PC-9 (cell line): Measurements from ENCODE around the gene BAIAP2L2. TPM values are rescaled to one million over a fixed set of nuclear protein-coding genes. Genes with fewer than 3 reads are reported as not detected.

Experiments used
- BruUV-seq: library from RNA; stranded (reverse); fragments of 400-500 nt; replicated peaks from 2 replicates; lab custom pipeline; 2021; lab: Mats Ljungman, UMichigan
- CTCF ChIA-PET: fragments of 300-600 bp; sonication (Branson Sonifier 250); formaldehyde crosslinking; loops from one replicate; lab custom pipeline; 2022; ENCODE audit warnings: antibody characterized with exemption; lab: Charles Lee
- POLR2A ChIA-PET: fragments of 300-600 bp; sonication (Branson Sonifier 250); formaldehyde crosslinking; loops from one replicate; lab custom pipeline; 2022; ENCODE audit warnings: antibody characterized with exemption; ENCODE audit not compliant: unreplicated experiment; lab: Charles Lee
- DNase-seq, 2 experiments: peaks; one replicate each; pipeline versions ENCODE4 v3.0.0 to v3.0.0-alpha.2; 2015 to 2022; ENCODE audit warnings: mixed read lengths in 1 of 2
- H2AFZ ChIP-seq: fragments of 200-600 bp; sonication (generic); 2 replicates; pipeline ENCODE4 v1.8.1; 2017; ENCODE audit warnings: antibody characterized with exemption
- H3F3A ChIP-seq: fragments of 200-600 bp; sonication (generic); 2 replicates; pipeline ENCODE4 v1.8.1; 2017; ENCODE audit warnings: antibody characterized with exemption, mild to moderate bottlenecking, low read depth; ENCODE audit not compliant: insufficient read depth
- H3K27ac ChIP-seq: fragments of 200-600 bp; sonication (generic); 2 replicates; pipeline ENCODE4 v1.6.1; 2016; ENCODE audit warnings: mixed run types
- H3K27me3 ChIP-seq: fragments of 200-600 bp; sonication (generic); 2 replicates; pipeline ENCODE4 v1.6.1; 2016; ENCODE audit warnings: low read depth, mixed run types; ENCODE audit not compliant: insufficient read depth
- H3K36me3 ChIP-seq: fragments of 200-600 bp; sonication (generic); 2 replicates; pipeline ENCODE4 v1.6.1; 2016; ENCODE audit warnings: low read depth, mixed run types
- H3K4me1 ChIP-seq: fragments of 200-600 bp; sonication (generic); replicated peaks from 2 replicates; pipeline ENCODE4 v1.6.1; 2016; ENCODE audit warnings: mixed run types; ENCODE audit not compliant: insufficient read depth
- H3K4me2 ChIP-seq: fragments of 200-600 bp; sonication (generic); 2 replicates; pipeline ENCODE4 v1.6.1; 2017; ENCODE audit warnings: mixed run types
- H3K4me3 ChIP-seq: fragments of 200-600 bp; sonication (generic); 2 replicates; pipeline ENCODE4 v1.6.1; 2016; ENCODE audit warnings: mixed run types
- H3K79me2 ChIP-seq: fragments of 200-600 bp; sonication (generic); 2 replicates; pipeline ENCODE4 v1.6.1; 2017; ENCODE audit warnings: low read depth, mixed run types
- H3K9me2 ChIP-seq: fragments of 200-600 bp; sonication (generic); 2 replicates; pipeline ENCODE4 v1.8.1; 2017; ENCODE audit warnings: mild to moderate bottlenecking; ENCODE audit not compliant: insufficient read depth
- H3K9me3 ChIP-seq: fragments of 200-600 bp; sonication (generic); 2 replicates; pipeline ENCODE4 v1.8.1; 2016; ENCODE audit warnings: low read depth; ENCODE audit not compliant: insufficient read depth
- H4K20me1 ChIP-seq: fragments of 200-600 bp; sonication (generic); 2 replicates; pipeline ENCODE4 v1.8.1; 2017; ENCODE audit not compliant: insufficient read depth
- CTCF ChIP-seq: fragments of 200-600 bp; sonication (generic); conservative IDR thresholded peaks from 2 replicates; pipeline ENCODE4 v1.6.1; 2017; ENCODE audit warnings: mixed run types, antibody characterized with exemption, mild to moderate bottlenecking, moderate library complexity
- EZH2 ChIP-seq: fragments of 200-600 bp; sonication (generic); IDR thresholded peaks from 2 replicates; pipeline ENCODE4 v1.8.0; 2017; ENCODE audit warnings: antibody characterized with exemption, low read depth
- intact Hi-C: fragments of 100-400 bp; cut with micrococcal nuclease; formaldehyde crosslinking; loops from one replicate; pipeline ENCODE4 v1.10.0; 2022; ENCODE audit not compliant: unreplicated experiment
- total RNA-seq: library from RNA; stranded (reverse); gene quantifications from 2 replicates; pipeline ENCODE4 v1.2.3, GENCODE V29; 2021

BAIAP2L2 gene
- total RNA-seq, 1 experiment from 2014 or later, result 7.1 TPM

GRCh38 chr22:38132794-38133193 lies 22.3 kb upstream of the BAIAP2L2 start:
- no TSS peak for BruUV-seq
- no peak overlapping the region for H3K4me2 ChIP-seq
- CTCF ChIA-PET, result no interaction called here
- no peaks in the 10 kb centered on the region for H3K79me2 ChIP-seq
- no peaks in the 10 kb centered on the region for H3K9me2 ChIP-seq
- intact Hi-C loops, result no loop called here
- H3K27me3 ChIP-seq, result no peaks in the 10 kb centered on the region
- POLR2A ChIA-PET, result no interaction called here
- no peak overlapping the region for H2AFZ ChIP-seq
- TF ChIP-seq EZH2 (no peak), CTCF (no peak)
- peaks cover 20% of the 10 kb centered on the region for H3K4me1 ChIP-seq
- H3F3A ChIP-seq, result peaks cover 29% of the 10 kb centered on the region
- no peak overlapping the region for H3K27ac ChIP-seq
- no peaks in the 10 kb centered on the region for H4K20me1 ChIP-seq
- DNase-seq, result no peak
- no peaks in the 10 kb centered on the region for H3K9me3 ChIP-seq
- H3K4me3 ChIP-seq, result no peak overlapping the region
- no peaks in the 10 kb centered on the region for H3K36me3 ChIP-seq

GRCh38 chr22:38132136-38132535 lies 21.7 kb upstream of the BAIAP2L2 start:
- no peaks in the 10 kb centered on the region for H3K36me3 ChIP-seq
- no peaks in the 10 kb centered on the region for H4K20me1 ChIP-seq
- no peak for DNase-seq
- intact Hi-C loops, result no loop called here
- H3K9me3 ChIP-seq, result no peaks in the 10 kb centered on the region
- H3K27me3 ChIP-seq, result no peaks in the 10 kb centered on the region
- H3K27ac ChIP-seq, result no peak overlapping the region
- H3F3A ChIP-seq, result peaks cover 29% of the 10 kb centered on the region
- H3K4me3 ChIP-seq, result no peak overlapping the region
- H3K79me2 ChIP-seq, result no peaks in the 10 kb centered on the region
- BruUV-seq, result no TSS peak
- POLR2A ChIA-PET, result no interaction called here
- no peak for TF ChIP-seq CTCF
- TF ChIP-seq EZH2, result no peak
- no peaks in the 10 kb centered on the region for H3K9me2 ChIP-seq
- no peak overlapping the region for H3K4me2 ChIP-seq
- H2AFZ ChIP-seq, result no peak overlapping the region
- H3K4me1 ChIP-seq, result peaks cover 20% of the 10 kb centered on the region
- CTCF ChIA-PET, result no interaction called here

- POLR2A ChIA-PET, result no interaction called here
- Histone ChIP-seq H3K27me3 (no peaks in the 10 kb centered on the region), H4K20me1 (no peaks in the 10 kb centered on the region), H3K27ac (no peak overlapping the region), H3K4me3 (no peak overlapping the region), H3K9me2 (no peaks in the 10 kb centered on the region), H3K4me2 (no peak overlapping the region), H2AFZ (no peak overlapping the region), H3F3A (peaks cover 24% of the 10 kb centered on the region), H3K4me1 (peaks cover 18% of the 10 kb centered on the region), H3K9me3 (no peaks in the 10 kb centered on the region), H3K79me2 (no peaks in the 10 kb centered on the region), H3K36me3 (no peaks in the 10 kb centered on the region)
- DNase-seq, result no peak
- BruUV-seq, result no TSS peak
- intact Hi-C loops, result no loop called here
- CTCF ChIA-PET, result no interaction called here
- no peak for TF ChIP-seq CTCF
- no peak for TF ChIP-seq EZH2
Observed at GRCh38 chr22:38131399-38131798, 20.9 kb upstream of the BAIAP2L2 start.
